IMR-90 (cell line): ENCODE data around the gene ATG4A.

Experiments used
- CEBPB ChIP-seq: IDR thresholded peaks from 2 replicates; pipeline ENCODE4 v1.6.1; 2012; ENCODE audit warnings: low read depth, low read length, improper control_type of control experiment
- FOS ChIP-seq: fragments of 150-350 bp; IDR thresholded peaks from 2 replicates; pipeline ENCODE4 v1.6.1; 2016; ENCODE audit warnings: low read depth, low read length
- MAFK ChIP-seq: IDR thresholded peaks from 2 replicates; pipeline ENCODE4 v1.6.1; 2012; ENCODE audit warnings: low read depth, low read length, improper control_type of control experiment
- MXI1 ChIP-seq: IDR thresholded peaks from 2 replicates; pipeline ENCODE4 v1.6.1; 2012; ENCODE audit warnings: low read depth, mild to moderate bottlenecking, low read length, moderate library complexity, borderline replicate concordance
- NFE2L2 ChIP-seq: fragments of 150-350 bp; IDR thresholded peaks from 2 replicates; pipeline ENCODE4 v1.6.1; 2016; ENCODE audit warnings: low read depth, mild to moderate bottlenecking, low read length
- POLR2A ChIP-seq: IDR thresholded peaks from 2 replicates; pipeline ENCODE4 v1.6.1; 2012; ENCODE audit warnings: mild to moderate bottlenecking, low read depth, low read length
- RAD21 ChIP-seq: IDR thresholded peaks from 2 replicates; pipeline ENCODE4 v1.6.1; 2012; ENCODE audit warnings: low read length, improper control_type of control experiment
- RCOR1 ChIP-seq: IDR thresholded peaks from 2 replicates; pipeline ENCODE4 v1.6.1; 2012; ENCODE audit warnings: mild to moderate bottlenecking, low read length, improper control_type of control experiment; ENCODE audit not compliant: insufficient replicate concordance
- RFX5 ChIP-seq: IDR thresholded peaks from 2 replicates; pipeline ENCODE4 v1.8.0; 2012; ENCODE audit warnings: low read depth, mild to moderate bottlenecking, low read length, moderate library complexity
- SMC3 ChIP-seq: fragments of 150-350 bp; IDR thresholded peaks from 2 replicates; pipeline ENCODE4 v1.6.1; 2016; ENCODE audit warnings: low read depth, mild to moderate bottlenecking, antibody characterized with exemption, low read length, moderate library complexity
- TF ChIP-seq, protein P1 (sequence below): conservative IDR thresholded peaks from 2 replicates; pipeline ENCODE4 v1.5.1; 2012; ENCODE audit warnings: mild to moderate bottlenecking, low read depth, low read length, improper control_type of control experiment

DNA sequence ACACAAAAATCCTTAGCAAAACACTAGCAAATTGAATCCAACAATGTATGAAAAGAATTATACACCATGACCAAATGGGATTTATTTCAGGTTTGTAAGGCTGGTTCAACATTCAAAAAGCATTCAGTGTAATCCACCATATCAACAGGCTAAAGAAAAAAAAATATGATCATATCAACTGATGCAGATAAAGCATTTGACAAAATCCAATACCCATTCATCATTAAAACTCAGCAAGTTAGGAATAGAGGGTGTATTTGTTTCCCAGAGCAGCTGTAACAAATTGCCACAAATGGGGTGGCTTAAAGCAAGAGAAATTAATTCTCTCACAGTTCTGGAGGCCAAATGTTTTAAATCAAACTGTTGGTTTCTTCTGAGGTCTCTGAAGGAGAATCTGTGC is 36.0 kb upstream of the ATG4A start:
- no peak for TF ChIP-seq MXI1
- TF ChIP-seq POLR2A, result no peak
- TF ChIP-seq RAD21, result no peak
- TF ChIP-seq, protein P1, sequence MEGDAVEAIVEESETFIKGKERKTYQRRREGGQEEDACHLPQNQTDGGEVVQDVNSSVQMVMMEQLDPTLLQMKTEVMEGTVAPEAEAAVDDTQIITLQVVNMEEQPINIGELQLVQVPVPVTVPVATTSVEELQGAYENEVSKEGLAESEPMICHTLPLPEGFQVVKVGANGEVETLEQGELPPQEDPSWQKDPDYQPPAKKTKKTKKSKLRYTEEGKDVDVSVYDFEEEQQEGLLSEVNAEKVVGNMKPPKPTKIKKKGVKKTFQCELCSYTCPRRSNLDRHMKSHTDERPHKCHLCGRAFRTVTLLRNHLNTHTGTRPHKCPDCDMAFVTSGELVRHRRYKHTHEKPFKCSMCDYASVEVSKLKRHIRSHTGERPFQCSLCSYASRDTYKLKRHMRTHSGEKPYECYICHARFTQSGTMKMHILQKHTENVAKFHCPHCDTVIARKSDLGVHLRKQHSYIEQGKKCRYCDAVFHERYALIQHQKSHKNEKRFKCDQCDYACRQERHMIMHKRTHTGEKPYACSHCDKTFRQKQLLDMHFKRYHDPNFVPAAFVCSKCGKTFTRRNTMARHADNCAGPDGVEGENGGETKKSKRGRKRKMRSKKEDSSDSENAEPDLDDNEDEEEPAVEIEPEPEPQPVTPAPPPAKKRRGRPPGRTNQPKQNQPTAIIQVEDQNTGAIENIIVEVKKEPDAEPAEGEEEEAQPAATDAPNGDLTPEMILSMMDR, result no peak
- no peak for TF ChIP-seq RCOR1
- no peak for TF ChIP-seq NFE2L2
- TF ChIP-seq MAFK, result no peak
- no peak for TF ChIP-seq CEBPB
- TF ChIP-seq RFX5, result no peak
- no peak for TF ChIP-seq SMC3
- no peak for TF ChIP-seq FOS
